ENCODE results near the gene PARVB. TPM values are rescaled to one million over a fixed set of nuclear protein-coding genes. Genes with fewer than 3 reads are reported as not detected.

The PARVB gene
- total and polyA plus RNA-seq, 12 donors: 46.7 to 201 (median 91.2) TPM

- Histone ChIP-seq H3K9me3 (peaks cover 0 to 4% (median 0%) of the 10 kb centered on the region in 11 donors), H3K36me3 (no peaks in the 10 kb centered on the region), H3K27me3 (no peaks in the 10 kb centered on the region), H3K27ac (peak overlapping the region in 8 of 10 donors; percentile 32 to 95 (median 70)), H3K4me1 (peaks cover 7 to 79% (median 59%) of the 10 kb centered on the region in 9 donors), H3K4me3 (no peak overlapping the region)
- DNase-seq (no peak), ATAC-seq (no peak)
- intact Hi-C loops (cut with DNase I): no loop called here
- WGBS, 2 donors: 92 to 93% methylated on average over 7 of the region's 7 CpGs
- no peak for TF ChIP-seq CTCF (IDR thresholded peaks at IDR 0.05)
Measured at GRCh38 chr22:44033287-44033686, 9.2 kb downstream of the PARVB start.

GRCh38 chr22:44033694-44034093 lies 9.6 kb downstream of the PARVB start:
- peak overlapping the region in 8 of 10 donors; percentile 32 to 95 (median 70) for H3K27ac ChIP-seq
- 62 to 71% methylated on average over 8 of the region's 8 CpGs for WGBS, 2 donors

GRCh38 chr22:44037519-44038375 lies 13.6 kb downstream of the PARVB start:
- Histone ChIP-seq H3K4me3 (no peak overlapping the region), H3K36me3 (no peaks in the 10 kb centered on the region), H3K27ac (peak overlapping the region in 9 of 10 donors; percentile 56 to 81 (median 70)), H3K27me3 (no peaks in the 10 kb centered on the region), H3K4me1 (peaks cover 4 to 44% (median 31%) of the 10 kb centered on the region in 9 donors), H3K9me3 (peaks cover 0 to 9% (median 0%) of the 10 kb centered on the region in 11 donors)
- no peak for TF ChIP-seq CTCF (IDR thresholded peaks at IDR 0.05)
- peak; percentile 46 to 97 (median 90) for ATAC-seq
- intact Hi-C loops (cut with DNase I): no loop called here
- WGBS, 2 donors: 49 to 63% methylated on average over 9 of the region's 9 CpGs
- peak in 1 of 2 donors; percentile 55 for DNase-seq

More at GRCh38 chr22:44033694-44034093, 9.6 kb downstream of the PARVB start:
- Histone ChIP-seq H3K36me3 (no peaks in the 10 kb centered on the region), H3K4me3 (no peak overlapping the region), H3K4me1 (peaks cover 7 to 79% (median 60%) of the 10 kb centered on the region in 9 donors), H3K9me3 (peaks cover 0 to 4% (median 0%) of the 10 kb centered on the region in 11 donors), H3K27me3 (no peaks in the 10 kb centered on the region)
- intact Hi-C loops (cut with DNase I): no loop called here
- DNase-seq (no peak), ATAC-seq (peak in 1 of 8 donors; percentile 18)
- TF ChIP-seq CTCF (IDR thresholded peaks at IDR 0.05): no peak

GRCh38 chr22:44039566-44040171 lies 15.6 kb downstream of the PARVB start:
- H3K27me3 ChIP-seq: no peaks in the 10 kb centered on the region
- WGBS, 2 donors: 96 to 98% methylated on average over 8 of the region's 8 CpGs
- DNase-seq (no peak), ATAC-seq (no peak)
- TF ChIP-seq CTCF (IDR thresholded peaks at IDR 0.05): no peak
- intact Hi-C loops (cut with DNase I): no loop called here
- peaks cover 0 to 6% (median 0%) of the 10 kb centered on the region in 11 donors for H3K9me3 ChIP-seq
- peaks cover 4 to 27% (median 22%) of the 10 kb centered on the region in 9 donors for H3K4me1 ChIP-seq
- no peaks in the 10 kb centered on the region for H3K36me3 ChIP-seq
- H3K27ac ChIP-seq: no peak overlapping the region
- no peak overlapping the region for H3K4me3 ChIP-seq

All from heart right ventricle (tissue), 16 donors.